ELR (cell line): ENCODE measurements around the gene ABCG1.
"Not testable (repeated sequence)": the region's sequence is repeated elsewhere in the genome, so short reads cannot be mapped to it uniquely, and the experiment has no call there.

ENCODE experiments used
- DNase-seq: peaks from one replicate; pipeline ENCODE4 v3.0.0-alpha.2; 2015; ENCODE audit warnings: low read depth

Gene ABCG1

GRCh38 chr21:42291751-42292562 lies 73.0 kb downstream of the ABCG1 start:
- no peak for DNase-seq

- DNase-seq: not testable (repeated sequence)
Measured at GRCh38 chr21:42292563-42293142, 73.7 kb downstream of the ABCG1 start.

- DNase-seq: no peak
Measured at GRCh38 chr21:42293649-42294272, 74.8 kb downstream of the ABCG1 start.

- no peak for DNase-seq
Measured at GRCh38 chr21:42294273-42294880, 75.4 kb downstream of the ABCG1 start.

- no peak for DNase-seq
Measured at GRCh38 chr21:42295845-42296244, 76.9 kb downstream of the ABCG1 start.

GRCh38 chr21:42296501-42296900 lies 77.6 kb downstream of the ABCG1 start:
- DNase-seq: no peak

- no peak for DNase-seq
Measured at GRCh38 chr21:42297377-42297776, 78.4 kb downstream of the ABCG1 start.

- no peak for DNase-seq
Measured at GRCh38 chr21:42298237-42298636, 79.3 kb downstream of the ABCG1 start.

- DNase-seq: no peak
Measured at GRCh38 chr21:42298657-42299056, 79.7 kb downstream of the ABCG1 start.

GRCh38 chr21:42299324-42300044 lies 80.5 kb downstream of the ABCG1 start:
- DNase-seq: no peak

GRCh38 chr21:42300045-42300583 lies 81.2 kb downstream of the ABCG1 start:
- DNase-seq: no peak

- no peak for DNase-seq
Measured at GRCh38 chr21:42300956-42301355, 82.0 kb downstream of the ABCG1 start.

GRCh38 chr21:42301371-42302075 lies 82.6 kb downstream of the ABCG1 start:
- DNase-seq: no peak

GRCh38 chr21:42302076-42302650 lies 83.2 kb downstream of the ABCG1 start:
- no peak for DNase-seq

- no peak for DNase-seq
Measured at GRCh38 chr21:42302794-42303193, 83.9 kb downstream of the ABCG1 start.

GRCh38 chr21:42303443-42303842 lies 84.5 kb downstream of the ABCG1 start:
- no peak for DNase-seq

- no peak for DNase-seq
Measured at GRCh38 chr21:42304556-42305454, 85.9 kb downstream of the ABCG1 start.

- no peak for DNase-seq
Measured at GRCh38 chr21:42305707-42306147, 86.8 kb downstream of the ABCG1 start.

- no peak for DNase-seq
Measured at GRCh38 chr21:42306366-42307035, 87.6 kb downstream of the ABCG1 start.
